ENCODE measurements around the gene AK6. TPM values are rescaled to one million over a fixed set of nuclear protein-coding genes. Genes with fewer than 3 reads are reported as not detected.

The AK6 gene
- total RNA-seq, 1 experiment from 2014 or later = 23.0 TPM

DNA sequence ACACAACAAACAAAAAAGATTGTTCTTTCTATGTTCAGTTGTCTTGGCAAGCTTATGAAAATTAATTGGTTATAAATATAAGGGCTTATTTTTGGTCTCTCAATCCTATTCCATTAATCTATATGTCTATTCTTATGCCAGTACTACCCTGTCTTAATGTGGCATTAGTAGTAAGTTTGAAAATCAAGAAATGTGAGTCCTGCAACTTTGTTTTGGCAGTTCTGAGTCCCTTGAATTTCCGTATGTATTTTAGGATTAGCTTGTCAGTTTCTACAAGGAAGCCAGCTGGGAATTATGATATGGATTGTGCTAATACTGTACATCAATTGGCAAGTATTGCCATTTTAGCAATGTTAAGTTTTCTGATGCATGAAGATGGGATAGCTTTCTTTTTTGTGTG lies 26.2 kb downstream of the AK6 start:
- no peaks in the 10 kb centered on the region for H3K79me2 ChIP-seq (ENCODE audit: low read depth)
- H2AFZ ChIP-seq = no peak overlapping the region
- H3K27ac ChIP-seq = no peak overlapping the region
- H3K4me2 ChIP-seq = no peak overlapping the region
- H3K36me3 ChIP-seq (ENCODE audit: low read depth) = no peaks in the 10 kb centered on the region
- intact Hi-C loops (cut with micrococcal nuclease; ENCODE audit: unreplicated experiment) = no loop called here
- H3K4me3 ChIP-seq = no peak overlapping the region
- no peak for DNase-seq
- no peaks in the 10 kb centered on the region for H3K9me3 ChIP-seq (ENCODE audit: insufficient read depth, low read depth)
- no peak for TF ChIP-seq EZH2 (IDR thresholded peaks at IDR 0.05; ENCODE audit: low read depth)
- H3K4me1 ChIP-seq (replicated peaks; ENCODE audit: insufficient read depth) = no peaks in the 10 kb centered on the region
- no TSS peak for BruUV-seq (replicated peaks)
- no peaks in the 10 kb centered on the region for H3F3A ChIP-seq (ENCODE audit: insufficient read depth, low read depth)
- H4K20me1 ChIP-seq (ENCODE audit: insufficient read depth) = no peaks in the 10 kb centered on the region
- H3K27me3 ChIP-seq (ENCODE audit: insufficient read depth, low read depth) = no peaks in the 10 kb centered on the region
- ChIA-PET CTCF (no interaction called here), POLR2A (ENCODE audit: unreplicated experiment) (no interaction called here)
- no peaks in the 10 kb centered on the region for H3K9me2 ChIP-seq (ENCODE audit: insufficient read depth)

GRCh38 chr5:69341520-69342161 lies 27.7 kb downstream of the AK6 start:
- Histone ChIP-seq H3K27ac (no peak overlapping the region), H4K20me1 (ENCODE audit: insufficient read depth) (no peaks in the 10 kb centered on the region), H3K36me3 (ENCODE audit: low read depth) (no peaks in the 10 kb centered on the region), H3F3A (ENCODE audit: insufficient read depth, low read depth) (peaks cover 1% of the 10 kb centered on the region; the same call in 1 of the 2 replicates), H3K79me2 (ENCODE audit: low read depth) (no peaks in the 10 kb centered on the region), H3K9me3 (ENCODE audit: insufficient read depth, low read depth) (no peaks in the 10 kb centered on the region), H3K4me2 (no peak overlapping the region), H2AFZ (no peak overlapping the region), H3K4me1 (replicated peaks; ENCODE audit: insufficient read depth) (no peaks in the 10 kb centered on the region), H3K4me3 (no peak overlapping the region), H3K27me3 (ENCODE audit: insufficient read depth, low read depth) (no peaks in the 10 kb centered on the region), H3K9me2 (ENCODE audit: insufficient read depth) (no peaks in the 10 kb centered on the region)
- intact Hi-C loops (cut with micrococcal nuclease; ENCODE audit: unreplicated experiment) = no loop called here
- TF ChIP-seq EZH2 (IDR thresholded peaks at IDR 0.05; ENCODE audit: low read depth) (no peak), CTCF (conservative IDR thresholded peaks at IDR 0.05) (no peak)
- no peak for DNase-seq
- BruUV-seq (replicated peaks) = no TSS peak
- POLR2A ChIA-PET (ENCODE audit: unreplicated experiment) = interaction anchor here (0.7 kb wide), 1 partner anchor 28 kb away, joined by 3 read pairs; the partner anchor contains the start of gene RAD17
- CTCF ChIA-PET = no interaction called here

GRCh38 chr5:69335341-69335935 lies 33.9 kb downstream of the AK6 start:
- Histone ChIP-seq H2AFZ (no peak overlapping the region), H3K27me3 (ENCODE audit: insufficient read depth, low read depth) (no peaks in the 10 kb centered on the region), H3K9me2 (ENCODE audit: insufficient read depth) (no peaks in the 10 kb centered on the region), H4K20me1 (ENCODE audit: insufficient read depth) (no peaks in the 10 kb centered on the region), H3K79me2 (ENCODE audit: low read depth) (peaks cover 10% of the 10 kb centered on the region; the same call in 1 of the 2 replicates), H3K4me3 (no peak overlapping the region), H3K9me3 (ENCODE audit: insufficient read depth, low read depth) (no peaks in the 10 kb centered on the region), H3F3A (ENCODE audit: insufficient read depth, low read depth) (peaks cover 34% of the 10 kb centered on the region), H3K27ac (no peak overlapping the region), H3K4me2 (0 out of 2 replicates have a peak overlapping the region, but pooled peaks have one; percentile 20), H3K4me1 (replicated peaks; ENCODE audit: insufficient read depth) (peaks cover 26% of the 10 kb centered on the region), H3K36me3 (ENCODE audit: low read depth) (no peaks in the 10 kb centered on the region)
- intact Hi-C loops (cut with micrococcal nuclease; ENCODE audit: unreplicated experiment) = loop anchor here (10.0 kb wide), 2 partner anchors 91 to 291 kb away; no protein-coding TSS in a partner anchor
- POLR2A ChIA-PET (ENCODE audit: unreplicated experiment) = no interaction called here
- no TSS peak for BruUV-seq (replicated peaks)
- CTCF ChIA-PET = interaction anchor here (0.5 to 1.1 kb wide), 6 partner anchors 12 to 1372 kb away, joined by 3 to 13 read pairs (median 6); no protein-coding TSS in a partner anchor
- peak in 1 of 2 experiments; percentile 59 for DNase-seq
- TF ChIP-seq EZH2 (IDR thresholded peaks at IDR 0.05; ENCODE audit: low read depth) (no peak), CTCF (conservative IDR thresholded peaks at IDR 0.05) (no peak)
